Measurements from ENCODE around the gene CNNM4.

Gene CNNM4

DNA sequence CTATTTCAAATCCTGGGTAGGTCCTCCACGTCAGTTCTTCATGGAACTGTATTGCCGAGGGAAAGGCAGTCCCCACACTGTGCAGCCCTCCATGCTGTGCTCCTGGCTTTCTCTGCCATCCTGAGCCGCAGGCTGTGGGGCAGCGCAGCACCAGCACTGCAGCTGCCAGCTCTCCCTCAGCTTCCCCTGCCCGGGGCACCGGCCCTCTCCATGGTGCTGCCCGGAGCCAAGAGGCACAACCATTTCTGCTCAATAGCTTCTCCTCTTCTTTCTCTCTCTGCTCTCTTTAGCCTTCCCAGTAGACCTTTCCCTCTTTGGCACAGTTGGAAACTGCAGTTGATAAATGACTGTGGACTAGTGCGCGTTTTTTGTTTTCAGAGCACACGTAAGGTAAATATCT, 71.0 kb downstream of the CNNM4 start:
- no peak for DNase-seq (ENCODE audit: low read depth in 3 of 3, low spot score in 1 of 3)

DNA sequence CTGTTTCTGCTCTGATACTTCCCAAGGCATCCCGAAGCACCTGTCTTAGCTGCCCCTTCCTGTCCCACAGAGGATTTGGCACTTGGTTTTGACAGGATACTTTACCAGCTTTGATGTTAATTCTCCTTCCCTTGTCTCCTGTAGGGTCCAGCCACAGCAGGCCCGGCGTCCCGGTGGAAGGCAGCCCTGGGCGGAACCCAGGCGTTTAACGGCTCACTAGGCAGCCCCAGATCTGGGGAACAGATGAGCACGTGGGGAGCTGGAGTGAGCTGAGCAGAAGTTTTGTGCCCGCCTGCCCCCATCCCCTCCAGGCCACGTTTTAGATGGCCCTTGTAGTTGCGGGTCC, 71.7 kb downstream of the CNNM4 start:
- DNase-seq (ENCODE audit: low read depth in 3 of 3, low spot score in 1 of 3) = no peak

DNA sequence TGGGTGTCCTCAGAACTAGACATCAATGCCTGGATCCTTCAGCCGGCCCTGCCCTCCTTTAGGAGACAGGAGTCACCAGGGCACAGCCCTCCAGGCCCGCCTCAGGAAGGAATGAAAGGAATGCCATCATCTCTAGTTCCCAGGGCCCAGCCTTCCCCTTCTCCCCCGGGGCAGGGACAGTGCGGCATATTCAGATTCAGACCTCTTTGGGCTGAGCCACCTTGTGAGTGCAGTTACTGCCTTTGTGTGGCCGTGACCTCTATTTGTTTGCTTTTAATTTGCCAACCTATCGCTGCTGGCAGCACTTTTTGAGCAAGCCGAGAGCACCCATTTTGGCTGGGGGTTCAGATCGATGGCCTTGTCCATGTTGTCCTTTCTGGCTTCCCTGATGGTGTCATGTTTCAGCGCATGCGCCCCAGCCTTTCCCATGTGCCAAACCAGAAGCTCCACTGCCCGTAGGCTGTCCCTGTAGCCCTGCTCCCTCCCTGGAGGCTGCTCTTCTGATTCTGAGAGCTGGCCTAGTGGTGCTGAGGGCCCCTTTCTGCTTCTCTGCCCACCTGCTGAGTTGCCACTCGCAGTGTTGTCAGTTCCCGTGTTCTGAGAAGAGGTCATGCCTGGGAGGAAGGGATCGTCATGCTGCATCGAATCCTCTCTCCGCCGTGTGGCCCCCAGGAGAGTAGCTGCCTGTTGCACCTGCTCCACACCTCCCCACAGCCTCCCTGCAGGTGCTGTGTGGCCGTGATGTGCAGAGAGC, 72.2 kb downstream of the CNNM4 start:
- no peak for DNase-seq (ENCODE audit: low read depth in 3 of 3, low spot score in 1 of 3)

DNA sequence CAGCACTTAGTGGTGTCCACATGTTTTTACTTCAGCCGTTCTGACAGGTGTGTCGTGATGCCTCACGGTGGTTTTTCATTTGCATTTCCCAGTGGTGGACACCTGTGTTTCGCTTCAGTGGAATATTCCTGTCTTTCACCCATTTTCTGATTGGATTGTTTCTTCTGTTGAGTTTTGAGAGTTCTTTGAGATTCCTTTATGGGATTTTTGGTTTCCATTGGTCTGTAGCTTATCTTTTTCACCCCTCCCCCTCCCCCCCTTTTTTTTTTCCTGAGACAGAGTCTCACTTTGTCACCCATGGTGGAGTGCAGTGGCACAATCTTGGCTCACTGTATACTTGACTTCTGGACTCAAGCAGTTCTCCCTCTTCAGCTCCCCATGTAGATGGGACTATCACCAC, 75.1 kb downstream of the CNNM4 start:
- DNase-seq (ENCODE audit: low read depth in 3 of 3, low spot score in 1 of 3) = no peak

DNA sequence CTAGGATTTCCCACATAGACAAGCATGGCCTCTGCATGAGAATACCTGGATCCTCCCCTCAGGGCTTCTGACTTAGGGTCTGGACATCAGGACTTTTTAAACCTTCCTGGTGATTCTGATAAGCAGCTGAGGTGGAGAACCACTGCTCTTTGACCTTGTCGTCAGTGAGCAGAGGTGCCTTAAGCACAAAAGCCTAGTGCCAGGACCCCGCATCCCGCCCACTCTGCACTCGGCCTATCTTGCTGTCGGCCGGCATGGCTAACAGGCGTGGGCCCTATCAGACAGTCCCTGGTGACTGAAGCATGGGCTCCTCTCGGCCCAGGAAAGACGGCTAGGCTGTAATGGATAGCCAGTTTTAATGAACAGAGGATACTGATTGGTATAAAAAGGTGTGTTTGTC, 76.9 kb downstream of the CNNM4 start:
- no peak for DNase-seq (ENCODE audit: low read depth in 3 of 3, low spot score in 1 of 3)

DNA sequence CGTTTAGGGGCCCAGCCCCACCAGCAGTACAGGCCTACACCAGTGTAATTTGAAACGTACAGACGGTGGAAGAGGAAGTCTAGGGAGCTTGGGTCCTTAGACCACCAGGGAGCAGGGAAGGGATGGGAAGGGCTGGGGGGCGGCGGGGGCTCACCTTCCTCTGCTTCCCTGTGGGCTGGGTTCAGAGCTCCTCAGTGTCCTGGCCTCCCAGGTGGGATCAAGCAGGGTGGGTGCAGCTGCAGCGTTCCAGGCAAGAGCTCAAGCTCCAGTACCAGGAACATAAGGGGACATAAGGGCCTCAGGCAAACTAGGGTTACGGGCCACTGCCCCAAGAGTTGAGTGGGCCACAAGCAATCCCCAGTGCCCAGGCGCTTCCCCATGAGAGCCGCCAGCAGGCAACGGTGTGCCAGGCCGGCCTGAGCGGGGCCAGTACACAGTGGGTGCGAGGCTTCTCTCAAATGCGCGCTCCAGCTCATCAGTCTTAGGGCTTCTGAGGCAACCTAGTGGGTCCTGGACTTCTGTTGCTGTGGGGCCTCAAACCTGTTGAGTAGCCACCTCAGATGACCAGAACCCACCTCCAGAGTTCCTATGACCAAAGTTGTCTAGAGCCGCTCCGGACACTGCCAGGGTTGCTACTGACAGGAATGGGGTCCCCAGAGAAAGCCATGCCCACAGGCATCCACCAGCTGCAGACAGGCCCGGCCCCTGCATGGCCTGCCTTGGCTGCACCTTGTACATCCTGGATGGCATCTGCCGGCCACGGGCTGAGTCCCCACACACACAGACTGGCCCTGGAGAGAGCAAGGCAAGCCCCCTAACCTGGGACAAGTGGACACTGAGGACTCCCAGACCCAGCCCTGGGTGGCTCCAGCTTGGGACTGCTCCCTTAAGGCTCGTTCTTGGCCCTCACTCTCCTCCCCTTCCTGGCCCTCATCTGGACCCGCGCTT, 77.9 kb downstream of the CNNM4 start:
- DNase-seq (ENCODE audit: low read depth in 3 of 3, low spot score in 1 of 3) = no peak

DNA sequence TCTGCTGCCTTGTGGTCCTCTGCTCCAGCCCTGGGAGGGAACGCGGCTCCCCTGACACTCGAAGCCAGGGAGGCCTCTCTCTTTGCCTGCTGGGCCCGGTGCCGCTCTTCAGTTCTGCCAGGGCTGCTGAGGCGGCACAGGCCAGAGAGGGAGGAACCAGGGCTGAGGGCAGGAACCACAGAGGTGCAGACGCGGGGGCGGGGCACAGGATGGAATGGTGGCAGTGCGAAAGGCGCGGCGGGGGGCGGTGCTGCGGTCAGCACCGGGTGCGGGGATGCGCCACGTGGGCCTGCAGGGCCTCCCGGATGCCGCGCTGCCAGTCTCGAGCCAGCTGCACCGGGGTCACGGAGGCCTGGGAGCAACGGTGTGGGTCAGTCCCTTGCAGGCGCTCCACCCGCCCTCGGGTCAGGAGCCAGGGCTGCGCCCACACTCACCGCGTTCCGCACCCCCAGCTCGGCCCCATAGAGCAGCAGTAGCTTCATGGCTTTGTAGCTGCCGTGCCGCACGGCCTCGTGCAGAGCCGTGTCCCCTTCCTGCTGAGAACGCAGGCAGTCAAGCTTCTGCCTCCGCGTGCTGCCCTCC, 78.7 kb downstream of the CNNM4 start:
- peak; percentile 52 to 60 (median 59) for DNase-seq (ENCODE audit: low read depth in 3 of 3, low spot score in 1 of 3)

DNA sequence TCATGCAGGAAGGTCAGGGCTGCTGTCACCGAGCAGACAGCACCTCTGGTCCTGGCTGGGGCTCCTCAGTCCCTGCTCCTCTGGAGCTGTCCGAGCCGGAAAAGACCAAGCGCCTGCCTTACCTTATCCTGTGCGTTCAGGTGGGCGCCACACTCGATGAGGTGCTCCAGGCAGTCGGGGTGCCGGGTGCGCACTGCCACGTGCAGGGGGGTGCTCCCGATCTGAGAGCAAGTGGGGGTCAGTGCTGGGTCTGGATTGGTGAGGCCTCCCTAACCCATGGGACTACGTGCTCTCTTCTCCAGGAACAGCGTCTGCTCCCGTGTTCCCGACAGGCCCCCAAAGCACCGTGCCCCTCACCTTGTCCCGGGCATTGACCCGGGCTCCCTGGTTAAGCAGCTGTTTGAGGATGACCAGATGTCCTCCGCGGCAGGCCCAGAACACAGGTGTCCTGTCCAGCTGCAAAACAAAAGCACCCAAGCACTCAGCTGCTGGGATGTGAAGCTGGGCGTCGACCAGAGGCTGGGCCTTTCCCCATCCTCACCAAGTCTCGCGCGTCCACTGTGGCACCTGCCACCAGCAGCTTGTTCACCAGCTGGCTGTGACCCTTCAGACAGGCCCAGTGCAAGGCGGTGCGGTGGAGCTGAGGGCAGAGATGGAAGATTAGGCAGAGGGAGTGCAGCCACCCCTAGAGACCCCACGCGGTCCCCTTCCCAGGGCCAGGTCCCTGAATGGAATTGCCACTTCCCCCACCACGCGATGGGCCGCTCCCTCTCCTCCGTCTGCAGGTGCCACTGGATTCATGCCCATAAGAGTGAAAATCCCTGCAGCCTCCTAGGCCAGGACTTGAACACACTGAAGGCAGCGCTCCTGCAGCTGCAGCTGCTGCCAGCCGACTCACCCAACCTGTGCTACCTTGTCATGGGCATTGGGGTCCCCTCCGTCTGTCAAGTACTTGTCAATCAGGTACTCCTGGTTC, 79.5 kb downstream of the CNNM4 start:
- no peak for DNase-seq (ENCODE audit: low read depth in 3 of 3, low spot score in 1 of 3)

DNA sequence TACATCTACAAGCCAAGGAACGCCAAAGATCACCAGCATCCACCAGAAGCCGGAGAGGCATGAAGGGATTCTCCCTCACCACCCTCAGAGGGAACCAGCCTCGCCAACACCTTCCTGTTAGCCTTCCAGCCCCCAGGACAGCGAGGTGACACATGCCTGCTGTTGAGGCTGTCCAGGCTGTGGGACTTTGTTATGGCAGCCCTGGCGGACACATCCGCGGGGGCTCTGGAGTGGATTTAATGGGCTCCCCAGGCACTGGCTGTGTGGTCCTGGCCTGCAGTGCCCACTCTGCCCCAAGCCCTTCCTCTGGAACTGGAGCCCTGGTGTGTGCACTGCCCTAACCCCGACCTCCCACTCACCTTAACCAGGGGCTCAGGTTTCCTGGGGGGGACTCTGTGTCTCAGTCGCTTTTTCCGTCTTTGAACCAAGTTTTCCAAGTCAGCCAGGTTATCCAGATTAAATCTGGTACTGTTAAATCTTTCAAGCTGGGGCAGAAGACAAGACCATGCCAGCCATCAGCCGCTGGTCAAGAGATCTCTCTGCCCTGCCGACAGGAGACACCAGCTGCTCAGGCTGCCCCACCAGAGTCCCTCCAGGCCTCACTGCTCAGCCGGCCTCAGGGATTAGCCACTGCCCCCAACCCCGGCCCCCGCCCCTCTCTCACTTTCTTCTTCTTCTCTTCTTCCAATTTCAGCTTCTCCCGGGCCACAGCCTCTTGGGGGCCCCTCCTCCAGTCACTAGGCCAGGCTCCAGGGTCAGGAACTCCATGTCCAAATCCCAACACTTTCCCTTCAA, 81.2 kb downstream of the CNNM4 start:
- no peak for DNase-seq (ENCODE audit: low read depth in 3 of 3, low spot score in 1 of 3)

DNA sequence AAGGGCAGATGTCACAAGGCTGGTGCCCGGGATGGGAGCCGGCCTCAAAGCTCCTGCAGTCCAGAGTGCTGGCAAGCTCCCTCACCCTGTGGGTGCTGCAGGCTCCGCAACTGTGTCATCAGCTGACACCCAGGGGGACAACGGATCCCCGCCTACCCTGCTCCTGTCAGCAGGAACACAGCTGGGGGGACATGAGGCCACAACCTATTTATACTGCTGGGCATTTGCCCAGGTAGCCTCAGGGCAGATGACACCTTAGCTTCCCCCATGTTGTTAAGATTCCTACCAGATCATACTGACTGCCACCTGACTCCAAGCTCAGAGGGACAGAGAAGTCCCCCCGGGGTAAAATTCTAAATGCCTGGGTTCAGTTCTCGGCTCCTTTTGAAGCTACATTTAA, 81.9 kb downstream of the CNNM4 start:
- DNase-seq (ENCODE audit: low read depth in 3 of 3, low spot score in 1 of 3) = no peak

DNA sequence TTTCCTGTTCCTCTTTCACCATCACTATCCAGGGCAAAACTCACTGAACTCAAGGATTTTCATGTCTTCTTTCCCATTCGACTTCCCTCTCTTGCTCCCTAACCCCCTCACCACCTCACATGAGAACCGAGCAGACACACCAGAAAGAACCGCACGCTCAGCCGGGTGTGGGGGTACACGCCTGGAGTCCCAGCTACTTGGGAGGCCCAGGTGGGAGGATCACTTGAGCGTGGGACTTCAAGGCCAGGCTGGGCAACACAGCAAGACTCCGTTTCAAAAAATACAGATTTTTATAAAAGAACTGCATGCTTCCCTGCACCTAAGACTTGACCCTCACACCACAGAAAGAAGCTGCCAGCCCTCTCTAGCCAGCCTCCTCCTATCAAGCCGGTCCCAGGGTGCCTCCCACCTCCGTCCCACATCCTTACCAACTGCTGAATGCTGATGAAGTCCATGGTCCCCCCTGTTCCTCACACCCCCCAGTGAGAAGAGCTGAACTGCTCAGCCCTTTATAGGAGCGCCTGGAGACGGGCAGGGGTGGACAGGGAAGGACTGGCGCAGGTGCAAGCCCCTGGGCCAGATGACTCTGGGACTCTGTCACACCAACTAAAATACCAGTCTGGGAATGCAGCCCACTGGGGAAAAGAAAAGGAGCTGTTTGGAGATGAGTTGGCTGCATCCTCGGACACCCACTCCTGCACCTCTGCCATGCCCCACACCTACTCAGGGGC, 83.0 kb downstream of the CNNM4 start, which contains the start of gene ANKRD23:
ANKRD23 (minus strand) TSS at position 484 of the 731 bp plus-strand sequence; CDS start at position 455, 29 bp downstream.
- DNase-seq (ENCODE audit: low read depth in 3 of 3, low spot score in 1 of 3) = no peak

DNA sequence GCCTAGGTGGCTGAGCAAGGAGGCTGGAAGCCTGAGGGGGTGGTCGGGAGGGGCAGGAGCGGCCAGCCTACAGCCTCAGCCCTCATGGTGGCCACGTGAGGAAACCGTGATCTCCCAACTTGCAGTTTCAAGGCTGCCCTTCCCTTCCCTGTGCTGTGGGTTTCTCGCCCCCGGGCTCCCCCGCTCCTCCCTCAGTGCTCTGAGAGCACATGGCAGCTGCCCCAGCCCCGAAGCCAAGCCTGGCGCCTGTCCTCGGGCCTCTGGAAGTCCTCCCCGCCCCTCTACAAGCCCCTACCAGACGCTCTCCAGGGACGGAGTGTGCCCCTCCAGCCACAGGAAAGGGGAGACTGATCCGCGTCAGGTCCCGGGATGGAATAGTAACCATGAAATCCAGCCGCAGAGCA, 83.7 kb downstream of the CNNM4 start:
- DNase-seq (ENCODE audit: low read depth in 3 of 3, low spot score in 1 of 3) = no peak

DNA sequence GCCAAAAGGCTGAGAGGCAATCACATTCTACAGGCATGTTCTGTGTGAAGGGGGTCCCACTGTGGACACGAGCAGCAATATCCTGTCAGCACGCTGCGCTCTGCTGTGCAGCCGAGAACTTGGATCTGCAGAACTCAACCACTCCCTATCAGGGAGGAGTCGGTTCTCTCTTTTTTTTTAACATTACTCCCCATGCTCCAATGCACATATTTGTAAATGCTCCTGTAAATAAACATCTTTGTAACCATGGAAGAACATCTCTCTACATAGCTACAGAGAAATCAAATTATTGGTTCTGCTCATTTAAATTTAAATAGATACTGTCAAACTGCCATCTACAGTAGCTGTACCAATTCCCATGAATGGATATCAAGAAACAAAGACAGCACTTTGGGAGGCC, 86.1 kb downstream of the CNNM4 start:
- DNase-seq (ENCODE audit: low read depth in 3 of 3, low spot score in 1 of 3) = no peak

DNA sequence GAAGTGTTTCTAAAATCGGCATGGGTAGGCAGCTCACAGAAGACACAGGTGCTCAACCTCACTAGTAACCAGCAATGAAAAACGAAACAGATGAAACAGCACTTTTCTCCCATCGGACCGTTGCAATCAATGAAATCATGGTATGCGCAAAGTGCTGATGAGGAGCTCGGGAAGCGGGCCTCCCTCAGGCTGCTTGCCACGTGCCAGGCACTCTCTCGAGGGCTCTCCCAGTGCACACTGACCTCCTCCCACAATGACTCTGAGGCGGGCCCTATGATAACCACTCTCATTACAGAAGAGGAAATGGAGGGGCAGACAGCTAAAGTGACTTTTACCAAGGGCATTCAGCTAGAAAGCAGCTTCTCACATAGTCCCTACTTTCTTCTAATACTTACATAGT, 86.9 kb downstream of the CNNM4 start:
- no peak for DNase-seq (ENCODE audit: low read depth in 3 of 3, low spot score in 1 of 3)

DNA sequence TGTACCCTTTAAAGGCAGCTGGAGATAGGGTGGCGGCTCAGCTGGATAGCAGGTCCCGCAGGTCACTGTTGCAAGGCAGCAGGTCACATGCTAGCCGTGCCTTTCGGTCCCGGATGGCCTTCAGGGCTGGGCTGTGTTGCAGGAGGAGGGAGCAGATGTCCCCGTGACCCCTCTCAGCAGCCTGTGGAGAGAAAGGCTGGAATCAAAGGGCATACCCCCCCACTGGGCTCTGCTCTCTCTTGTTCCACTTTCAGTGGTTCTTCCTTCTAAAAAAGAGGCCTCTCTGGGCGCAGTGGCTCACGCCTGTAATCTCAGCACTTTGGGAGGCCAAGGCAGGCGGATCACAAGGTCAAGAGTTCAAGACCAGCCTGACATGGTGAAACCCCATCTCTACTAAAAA, 87.6 kb downstream of the CNNM4 start:
- DNase-seq (ENCODE audit: low read depth in 3 of 3, low spot score in 1 of 3) = no peak

DNA sequence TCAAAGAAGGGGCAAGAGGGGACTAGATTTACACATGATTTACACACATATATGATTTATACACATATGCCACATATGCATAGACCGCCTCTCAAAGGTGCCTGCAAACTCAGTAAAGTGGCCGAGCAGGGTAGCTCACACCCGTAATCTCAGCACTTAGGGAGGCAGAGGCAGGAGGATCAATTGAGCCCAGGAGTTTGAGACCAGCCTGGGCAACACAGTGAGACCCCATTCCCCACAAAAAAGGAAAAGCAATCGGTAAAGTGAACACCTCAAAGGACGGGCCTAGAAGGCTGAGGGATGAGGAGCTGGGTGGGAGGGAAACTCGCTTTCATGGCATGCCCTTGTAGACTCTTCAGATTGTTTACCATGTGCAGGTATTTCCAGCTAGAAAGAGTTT, 92.0 kb downstream of the CNNM4 start:
- no peak for DNase-seq (ENCODE audit: low read depth in 3 of 3, low spot score in 1 of 3)

DNA sequence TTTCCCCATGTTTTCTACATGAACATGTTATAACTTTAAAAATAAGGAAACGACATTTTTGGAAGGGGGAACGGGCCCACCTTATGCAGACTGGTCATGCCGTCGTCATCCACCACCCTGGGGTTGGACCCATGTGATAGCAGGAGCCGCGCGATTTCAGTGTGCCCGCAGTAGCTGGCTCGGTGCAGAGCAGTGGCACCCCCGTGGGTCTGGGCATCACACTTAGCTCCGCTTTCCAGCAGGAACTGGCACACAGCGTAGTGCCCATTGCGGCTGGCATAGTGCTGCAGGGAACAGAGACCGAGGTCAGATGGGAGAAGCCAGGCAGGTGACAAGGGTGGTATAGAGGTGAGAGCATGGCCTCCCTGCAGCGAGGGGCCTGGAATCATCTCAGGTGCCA, 92.6 kb downstream of the CNNM4 start:
- DNase-seq (ENCODE audit: low read depth in 3 of 3, low spot score in 1 of 3) = no peak

DNA sequence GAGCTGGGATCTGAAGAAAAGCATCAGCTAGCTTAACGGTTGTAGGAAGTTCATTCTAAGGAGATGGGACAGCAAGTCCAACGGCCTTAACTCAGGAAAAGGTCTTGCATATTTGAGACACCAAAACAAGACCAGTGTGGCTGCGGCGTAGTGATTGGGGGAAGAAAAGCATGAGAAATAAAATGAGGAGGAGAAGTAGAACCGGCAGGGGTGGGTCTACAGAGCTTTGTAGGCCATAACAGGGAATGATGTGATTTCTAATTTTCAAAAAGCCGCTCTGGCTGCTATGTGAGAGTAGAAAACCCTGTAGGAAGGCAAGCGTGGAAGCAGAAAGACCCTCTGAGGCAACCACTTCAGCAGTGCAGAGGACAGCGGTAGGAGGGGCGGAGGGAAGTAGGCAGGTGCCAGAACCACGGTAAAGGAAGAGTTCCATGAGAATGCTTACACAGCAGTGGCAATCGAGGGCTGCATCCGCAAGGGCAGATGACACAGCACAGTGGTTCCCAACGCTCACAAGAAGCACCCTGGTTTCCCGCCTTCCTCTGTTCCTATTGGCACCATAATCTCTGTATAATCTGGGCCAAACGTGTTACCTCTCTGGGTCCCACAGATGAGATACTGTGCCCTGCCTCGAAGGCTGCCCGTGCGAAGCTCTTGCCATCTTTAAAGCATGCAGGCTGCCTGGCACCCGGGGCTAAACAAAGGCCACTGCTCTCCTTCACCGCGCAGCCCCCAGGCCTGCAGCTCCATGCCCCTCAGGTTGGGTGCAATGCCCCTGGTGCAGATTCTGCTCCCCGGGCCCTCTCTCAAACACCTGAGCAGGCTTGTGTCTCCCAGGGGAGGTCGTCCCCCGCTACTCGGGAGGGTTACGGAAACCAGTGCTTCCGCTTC, 96.3 kb downstream of the CNNM4 start:
- no peak for DNase-seq (ENCODE audit: low read depth in 3 of 3, low spot score in 1 of 3)
